OCI-LY3 (cell line): ENCODE data around the gene AIG1.

ENCODE experiments used
- EZH2phosphoT487 ChIP-seq: fragments of 200-600 bp; shearing (Covaris generic); IDR thresholded peaks from 2 replicates; pipeline ENCODE4 v1.6.1; 2018; ENCODE audit warnings: antibody characterized with exemption, mixed run types, low read depth
- TF ChIP-seq, protein P1 (sequence below): fragments of 200-600, 300-600 bp; sonication (generic); IDR thresholded peaks from 2 replicates; pipeline ENCODE4 v1.5.1; 2014; ENCODE audit warnings: antibody characterized with exemption, low read length, low read depth

DNA sequence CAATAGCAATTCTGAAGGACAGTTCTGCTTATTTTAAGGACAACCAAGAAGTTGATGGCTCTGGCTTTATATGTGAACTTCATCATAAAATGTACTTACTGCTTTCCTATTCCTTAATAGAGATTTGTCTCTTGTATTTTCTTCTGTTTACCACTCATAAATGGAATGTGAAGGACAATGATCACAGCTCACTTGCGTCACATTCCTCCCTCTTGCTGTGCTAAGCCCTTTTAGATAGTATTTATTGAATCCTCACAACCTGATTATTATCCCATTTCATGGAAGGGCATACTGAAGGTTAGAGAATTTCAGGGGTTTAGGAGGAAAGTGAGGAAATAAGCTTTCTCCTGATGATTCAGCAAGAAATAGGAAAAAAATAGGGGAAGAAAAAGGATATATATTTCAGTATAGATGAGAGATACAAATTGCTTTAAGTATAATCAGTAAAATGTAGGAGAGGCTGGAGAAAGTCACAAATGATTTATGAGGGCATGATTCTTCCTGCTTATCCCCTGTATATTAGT is 132.9 kb downstream of the AIG1 start:
- TF ChIP-seq, protein P1, sequence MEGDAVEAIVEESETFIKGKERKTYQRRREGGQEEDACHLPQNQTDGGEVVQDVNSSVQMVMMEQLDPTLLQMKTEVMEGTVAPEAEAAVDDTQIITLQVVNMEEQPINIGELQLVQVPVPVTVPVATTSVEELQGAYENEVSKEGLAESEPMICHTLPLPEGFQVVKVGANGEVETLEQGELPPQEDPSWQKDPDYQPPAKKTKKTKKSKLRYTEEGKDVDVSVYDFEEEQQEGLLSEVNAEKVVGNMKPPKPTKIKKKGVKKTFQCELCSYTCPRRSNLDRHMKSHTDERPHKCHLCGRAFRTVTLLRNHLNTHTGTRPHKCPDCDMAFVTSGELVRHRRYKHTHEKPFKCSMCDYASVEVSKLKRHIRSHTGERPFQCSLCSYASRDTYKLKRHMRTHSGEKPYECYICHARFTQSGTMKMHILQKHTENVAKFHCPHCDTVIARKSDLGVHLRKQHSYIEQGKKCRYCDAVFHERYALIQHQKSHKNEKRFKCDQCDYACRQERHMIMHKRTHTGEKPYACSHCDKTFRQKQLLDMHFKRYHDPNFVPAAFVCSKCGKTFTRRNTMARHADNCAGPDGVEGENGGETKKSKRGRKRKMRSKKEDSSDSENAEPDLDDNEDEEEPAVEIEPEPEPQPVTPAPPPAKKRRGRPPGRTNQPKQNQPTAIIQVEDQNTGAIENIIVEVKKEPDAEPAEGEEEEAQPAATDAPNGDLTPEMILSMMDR = no peak
- TF ChIP-seq EZH2phosphoT487 = no peak
